ENCODE measurements around the gene SPTLC1.
"Not testable (repeated sequence)": the region's sequence is repeated elsewhere in the genome, so short reads cannot be mapped to it uniquely, and the experiment has no call there.

Gene SPTLC1

DNA sequence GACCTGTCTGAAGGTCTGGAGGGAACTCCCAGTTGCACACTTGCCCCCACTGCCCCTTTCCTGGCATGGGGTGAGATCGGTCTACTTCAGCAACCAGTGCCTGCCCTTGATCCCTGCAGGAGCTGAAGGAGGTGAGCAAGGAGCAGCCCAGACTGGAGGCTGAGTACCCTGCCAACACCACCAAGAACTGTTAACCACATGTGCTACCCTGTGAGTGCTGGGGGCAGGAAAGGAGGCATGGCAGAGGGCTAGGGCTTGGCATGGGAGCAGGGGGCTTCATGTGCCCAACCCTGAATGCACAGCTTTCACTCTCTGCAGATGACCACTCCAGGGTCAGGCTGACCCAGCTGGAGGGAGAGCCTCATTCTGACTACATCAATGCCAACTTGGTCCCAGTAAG is 17.3 kb upstream of the SPTLC1 start:
- in situ Hi-C loops (cut with HindIII; ENCODE audit: low sequenced_read_pairs), result no loop called here
- H3K4me3 ChIP-seq (ENCODE audit: low read depth, low read length), result no peak overlapping the region
- no peak for DNase-seq (ENCODE audit: low read depth, low spot score)
- no peak for TF ChIP-seq CTCF (IDR thresholded peaks at IDR 0.05; ENCODE audit: low read depth, low read length)

DNA sequence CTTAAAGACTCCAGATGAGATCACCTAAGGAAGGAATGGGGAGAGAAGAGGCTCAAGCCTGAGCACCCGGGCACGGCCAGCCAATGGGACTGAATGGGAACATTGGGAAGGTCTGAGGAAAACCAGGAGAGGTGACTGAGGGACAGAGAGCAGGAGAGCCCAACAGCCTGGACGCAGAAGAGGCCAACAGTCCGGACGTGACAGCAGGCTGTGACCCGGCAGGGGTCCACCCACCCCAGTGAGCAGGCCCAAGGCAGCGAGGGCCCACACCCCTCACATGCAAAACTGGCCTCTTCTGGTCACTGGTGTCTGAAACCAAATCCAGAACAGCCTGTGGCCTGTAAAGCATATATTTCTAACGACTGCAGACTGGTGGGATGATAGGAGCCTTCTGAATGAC is 7.6 kb upstream of the SPTLC1 start:
- TF ChIP-seq CTCF (IDR thresholded peaks at IDR 0.05; ENCODE audit: low read depth, low read length), result no peak
- in situ Hi-C loops (cut with HindIII; ENCODE audit: low sequenced_read_pairs), result no loop called here
- DNase-seq (ENCODE audit: low read depth, low spot score), result no peak
- no peak overlapping the region for H3K4me3 ChIP-seq (ENCODE audit: low read depth, low read length)

DNA sequence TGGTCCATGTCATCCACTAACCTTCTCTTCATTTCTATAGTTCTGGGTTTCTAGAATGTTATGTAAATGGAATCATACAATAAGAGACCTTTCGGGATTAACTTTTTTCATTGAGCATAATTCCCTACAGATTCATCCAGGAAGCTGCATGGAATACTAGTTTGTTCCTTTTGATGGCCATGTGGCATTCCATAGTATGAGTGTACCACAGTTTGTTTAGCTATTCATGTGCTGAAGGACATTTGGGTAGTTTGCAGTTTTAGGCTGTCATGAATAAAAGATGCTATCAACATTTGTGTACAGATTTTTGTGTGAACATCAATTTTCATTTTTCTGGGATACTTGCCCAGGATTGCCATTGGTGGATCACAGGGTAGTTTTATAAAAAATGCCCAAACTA is 6.8 kb upstream of the SPTLC1 start:
- no peak for DNase-seq (ENCODE audit: low read depth, low spot score)
- in situ Hi-C loops (cut with HindIII; ENCODE audit: low sequenced_read_pairs), result no loop called here
- TF ChIP-seq CTCF (IDR thresholded peaks at IDR 0.05; ENCODE audit: low read depth, low read length), result no peak
- no peak overlapping the region for H3K4me3 ChIP-seq (ENCODE audit: low read depth, low read length)

GRCh38 chr9:92121265-92121664 is 6.1 kb upstream of the SPTLC1 start:
- in situ Hi-C loops (cut with HindIII; ENCODE audit: low sequenced_read_pairs), result no loop called here
- no peak for DNase-seq (ENCODE audit: low read depth, low spot score)

DNA sequence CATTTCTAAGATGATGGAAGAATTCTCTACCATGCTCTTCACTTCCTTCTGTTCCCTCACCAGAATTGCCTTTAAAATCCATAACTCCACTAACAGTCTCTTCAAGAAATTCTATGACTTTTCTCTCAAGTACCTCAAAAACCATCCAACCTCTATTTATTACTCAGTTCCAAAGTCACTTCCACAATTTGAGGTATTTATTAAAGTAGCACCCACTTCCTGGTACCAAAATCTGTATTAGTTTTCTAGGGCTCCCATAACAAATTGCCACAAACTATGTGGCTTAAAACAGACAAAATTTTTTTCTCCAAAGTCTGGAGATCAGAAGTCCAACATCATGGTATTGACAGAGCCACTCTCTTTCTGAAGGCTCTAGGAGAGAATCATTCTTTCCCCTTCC is 4.9 kb upstream of the SPTLC1 start:
- no peak overlapping the region for H3K4me3 ChIP-seq (ENCODE audit: low read depth, low read length)
- TF ChIP-seq CTCF (IDR thresholded peaks at IDR 0.05; ENCODE audit: low read depth, low read length), result no peak
- DNase-seq (ENCODE audit: low read depth, low spot score), result no peak
- in situ Hi-C loops (cut with HindIII; ENCODE audit: low sequenced_read_pairs), result no loop called here

More at GRCh38 chr9:92121265-92121664, 6.1 kb upstream of the SPTLC1 start:
- no peak overlapping the region for H3K4me3 ChIP-seq (ENCODE audit: low read depth, low read length)
- TF ChIP-seq CTCF (IDR thresholded peaks at IDR 0.05; ENCODE audit: low read depth, low read length), result no peak

DNA sequence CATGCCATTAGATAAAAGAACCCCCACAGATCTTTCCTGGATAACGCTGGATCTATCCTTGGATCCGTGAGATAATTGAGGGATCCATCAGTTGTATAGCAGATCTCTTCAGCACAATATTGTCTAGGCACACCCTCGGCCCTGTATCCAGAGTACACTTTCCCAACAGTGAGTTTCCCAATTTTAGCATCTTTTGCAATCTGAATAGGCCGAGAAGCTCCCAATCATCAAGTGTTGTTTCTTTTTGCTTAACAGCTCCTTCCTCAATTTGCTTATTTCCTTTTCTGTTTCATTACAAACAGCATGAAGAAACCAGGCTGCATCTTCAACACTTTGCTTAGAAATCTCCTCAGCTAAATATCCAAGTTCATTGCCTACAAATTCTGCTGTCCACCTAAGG is 4.4 kb upstream of the SPTLC1 start:
- no peak overlapping the region for H3K4me3 ChIP-seq (ENCODE audit: low read depth, low read length)
- DNase-seq (ENCODE audit: low read depth, low spot score), result no peak
- TF ChIP-seq CTCF (IDR thresholded peaks at IDR 0.05; ENCODE audit: low read depth, low read length), result no peak
- in situ Hi-C loops (cut with HindIII; ENCODE audit: low sequenced_read_pairs), result no loop called here

DNA sequence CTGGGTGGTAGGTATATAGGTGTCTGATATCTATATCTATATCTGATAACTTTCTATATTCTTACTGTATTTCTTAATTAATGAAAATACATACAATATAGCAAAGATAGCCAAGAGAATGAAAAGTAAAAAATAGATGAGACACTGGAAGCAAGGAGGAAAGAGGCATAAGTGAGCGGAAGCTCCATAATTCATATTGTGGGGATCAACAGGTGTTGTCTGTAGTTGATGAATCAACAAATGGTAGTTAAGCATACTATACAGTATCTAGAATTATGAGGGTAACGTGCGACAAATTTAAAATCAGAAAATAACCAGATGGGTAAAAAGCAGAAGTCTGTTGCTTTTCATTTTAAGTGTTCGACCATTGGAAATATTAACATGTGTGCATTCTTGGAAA is 7.1 kb downstream of the SPTLC1 start:
- no peak for DNase-seq (ENCODE audit: low read depth, low spot score)
- no peak overlapping the region for H3K4me3 ChIP-seq (ENCODE audit: low read depth, low read length)
- TF ChIP-seq CTCF (IDR thresholded peaks at IDR 0.05; ENCODE audit: low read depth, low read length), result no peak
- in situ Hi-C loops (cut with HindIII; ENCODE audit: low sequenced_read_pairs), result no loop called here

DNA sequence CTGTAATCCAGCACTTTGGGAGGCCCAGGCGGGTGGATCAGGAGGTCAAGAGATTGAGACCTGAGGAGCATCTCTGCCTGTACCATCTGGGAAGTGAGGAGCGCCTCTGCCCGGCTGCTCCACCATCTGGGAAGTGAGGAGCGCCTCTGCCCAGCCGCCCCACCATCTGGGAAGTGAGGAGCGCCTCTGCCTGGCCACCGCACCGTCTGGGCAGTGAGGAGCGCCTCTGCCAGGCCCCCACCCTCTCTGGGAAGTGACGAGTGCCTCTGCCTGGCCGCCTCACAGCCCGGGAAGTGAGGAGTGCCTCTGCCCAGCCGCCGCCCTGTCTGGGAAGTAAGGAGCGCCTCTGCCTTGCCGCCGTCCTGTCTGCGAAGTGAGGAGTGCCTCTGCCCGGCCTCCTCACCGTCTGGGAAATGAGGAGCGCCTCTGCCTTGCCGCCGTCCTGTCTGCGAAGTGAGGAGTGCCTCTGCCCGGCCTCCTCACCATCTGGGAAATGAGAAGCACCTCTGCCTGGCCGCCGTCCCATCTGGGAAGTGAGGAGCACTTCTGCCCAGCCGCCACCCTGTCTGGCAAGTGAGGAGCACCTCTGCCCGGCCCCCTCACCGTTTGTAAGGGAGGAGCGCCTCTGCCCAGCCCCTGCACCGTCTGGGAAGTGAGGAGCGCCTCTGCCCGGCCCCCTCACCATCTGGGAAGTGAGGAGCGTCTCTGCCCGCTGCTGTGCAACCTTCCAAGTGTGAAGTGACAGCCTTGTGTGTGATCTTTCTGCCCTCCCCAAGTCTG is 9.6 kb downstream of the SPTLC1 start:
- H3K4me3 ChIP-seq (ENCODE audit: low read depth, low read length); in situ Hi-C loops (cut with HindIII; ENCODE audit: low sequenced_read_pairs); DNase-seq (ENCODE audit: low read depth, low spot score): not testable (repeated sequence)

GRCh38 chr9:92103601-92104000 is 11.6 kb downstream of the SPTLC1 start:
- DNase-seq (ENCODE audit: low read depth, low spot score); in situ Hi-C loops (cut with HindIII; ENCODE audit: low sequenced_read_pairs); H3K4me3 ChIP-seq (ENCODE audit: low read depth, low read length): not testable (repeated sequence)
